ENCODE results near the gene DUSP16. TPM values are rescaled to one million over a fixed set of nuclear protein-coding genes. Genes with fewer than 3 reads are reported as not detected.

Gene DUSP16
- total RNA-seq, 1 donor from 2014 or later = 26.1 TPM

DNA sequence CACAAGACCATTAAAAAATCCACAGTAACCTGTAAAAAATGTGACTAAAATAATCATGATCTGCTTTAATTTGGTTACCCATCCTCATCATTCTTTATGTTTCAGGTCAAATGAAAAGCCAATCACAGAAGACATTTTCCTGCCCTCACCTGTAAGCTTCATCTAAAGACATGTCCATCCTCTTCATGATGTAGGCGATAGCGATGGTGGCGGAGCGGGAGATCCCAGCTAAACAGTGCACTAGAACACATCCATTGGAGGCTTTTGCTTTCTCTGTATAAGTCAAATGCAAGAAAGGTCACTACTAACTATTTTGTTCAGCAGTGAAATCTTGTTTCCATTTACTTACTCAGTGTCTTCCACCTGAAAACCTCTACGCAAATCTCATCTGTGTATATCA is 82.6 kb downstream of the DUSP16 start:
- Mint-ChIP-seq H3K36me3 (peaks cover 25% of the 10 kb centered on the region), H3K9me3 (no peaks in the 10 kb centered on the region), H3K4me1 (no peaks in the 10 kb centered on the region), H3K27ac (no peak overlapping the region), H3K4me3 (no peak overlapping the region), H3K27me3 (ENCODE audit: insufficient read depth, low read depth) (peaks cover 2% of the 10 kb centered on the region)
- H3K9me3 ChIP-seq (ENCODE audit: low read depth) = no peaks in the 10 kb centered on the region
- no peak overlapping the region for H2AFZ ChIP-seq (replicated peaks)
- peaks cover 3% of the 10 kb centered on the region for H3K4me1 ChIP-seq
- H3F3A ChIP-seq (ENCODE audit: low read depth) = peaks cover 3% of the 10 kb centered on the region
- TF ChIP-seq EZH2 (IDR thresholded peaks at IDR 0.05) (no peak), EZH2phosphoT487 (IDR thresholded peaks at IDR 0.05) (no peak)
- TF ChIP-seq, protein P1, sequence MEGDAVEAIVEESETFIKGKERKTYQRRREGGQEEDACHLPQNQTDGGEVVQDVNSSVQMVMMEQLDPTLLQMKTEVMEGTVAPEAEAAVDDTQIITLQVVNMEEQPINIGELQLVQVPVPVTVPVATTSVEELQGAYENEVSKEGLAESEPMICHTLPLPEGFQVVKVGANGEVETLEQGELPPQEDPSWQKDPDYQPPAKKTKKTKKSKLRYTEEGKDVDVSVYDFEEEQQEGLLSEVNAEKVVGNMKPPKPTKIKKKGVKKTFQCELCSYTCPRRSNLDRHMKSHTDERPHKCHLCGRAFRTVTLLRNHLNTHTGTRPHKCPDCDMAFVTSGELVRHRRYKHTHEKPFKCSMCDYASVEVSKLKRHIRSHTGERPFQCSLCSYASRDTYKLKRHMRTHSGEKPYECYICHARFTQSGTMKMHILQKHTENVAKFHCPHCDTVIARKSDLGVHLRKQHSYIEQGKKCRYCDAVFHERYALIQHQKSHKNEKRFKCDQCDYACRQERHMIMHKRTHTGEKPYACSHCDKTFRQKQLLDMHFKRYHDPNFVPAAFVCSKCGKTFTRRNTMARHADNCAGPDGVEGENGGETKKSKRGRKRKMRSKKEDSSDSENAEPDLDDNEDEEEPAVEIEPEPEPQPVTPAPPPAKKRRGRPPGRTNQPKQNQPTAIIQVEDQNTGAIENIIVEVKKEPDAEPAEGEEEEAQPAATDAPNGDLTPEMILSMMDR (IDR thresholded peaks at IDR 0.05) = no peak
- H3K27me3 ChIP-seq = no peaks in the 10 kb centered on the region
- DNase-seq (ENCODE audit: low spot score) = no peak
- no peak overlapping the region for H3K4me2 ChIP-seq
- no peak overlapping the region for H3K4me3 ChIP-seq
- no peak overlapping the region for H3K27ac ChIP-seq
- H3K79me2 ChIP-seq (ENCODE audit: low read depth) = no peaks in the 10 kb centered on the region
- H3K36me3 ChIP-seq = no peaks in the 10 kb centered on the region
- no peaks in the 10 kb centered on the region for H4K20me1 ChIP-seq (ENCODE audit: low read depth)
- H3K9ac ChIP-seq = no peak overlapping the region

DNA sequence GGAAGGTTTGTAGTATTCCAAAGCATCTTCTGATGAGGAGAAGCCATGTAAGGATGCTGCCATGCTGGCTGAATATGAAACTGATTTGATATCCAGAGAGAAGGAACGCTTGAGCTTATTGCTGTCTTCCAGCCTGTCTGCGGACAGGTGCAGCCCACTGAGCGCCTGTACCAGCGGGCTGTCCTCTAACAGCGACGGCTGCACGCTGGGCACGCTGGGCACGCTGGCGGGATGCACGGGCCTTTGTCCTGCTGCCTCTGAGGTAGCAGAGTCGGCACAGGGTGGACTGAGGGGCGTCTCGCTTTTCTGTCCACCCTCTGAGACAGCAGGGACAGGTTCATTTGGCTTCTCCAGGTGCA is 85.2 kb downstream of the DUSP16 start:
- H3K4me3 ChIP-seq = no peak overlapping the region
- H4K20me1 ChIP-seq (ENCODE audit: low read depth) = no peaks in the 10 kb centered on the region
- no peak overlapping the region for H3K4me2 ChIP-seq
- no peak for DNase-seq (ENCODE audit: low spot score)
- no peaks in the 10 kb centered on the region for H3K27me3 ChIP-seq
- Mint-ChIP-seq H3K4me1 (no peaks in the 10 kb centered on the region), H3K27ac (no peak overlapping the region), H3K27me3 (ENCODE audit: insufficient read depth, low read depth) (peaks cover 2% of the 10 kb centered on the region), H3K36me3 (peaks cover 33% of the 10 kb centered on the region), H3K9me3 (no peaks in the 10 kb centered on the region), H3K4me3 (no peak overlapping the region)
- TF ChIP-seq EZH2 (IDR thresholded peaks at IDR 0.05) (no peak), EZH2phosphoT487 (IDR thresholded peaks at IDR 0.05) (no peak)
- TF ChIP-seq, protein P1 (IDR thresholded peaks at IDR 0.05) = no peak
- no peaks in the 10 kb centered on the region for H3K4me1 ChIP-seq
- peaks cover 3% of the 10 kb centered on the region for H3F3A ChIP-seq (ENCODE audit: low read depth)
- H3K79me2 ChIP-seq (ENCODE audit: low read depth) = no peaks in the 10 kb centered on the region
- no peaks in the 10 kb centered on the region for H3K9me3 ChIP-seq (ENCODE audit: low read depth)
- no peak overlapping the region for H2AFZ ChIP-seq (replicated peaks)
- no peak overlapping the region for H3K27ac ChIP-seq
- no peak overlapping the region for H3K9ac ChIP-seq
- H3K36me3 ChIP-seq = no peaks in the 10 kb centered on the region

DNA sequence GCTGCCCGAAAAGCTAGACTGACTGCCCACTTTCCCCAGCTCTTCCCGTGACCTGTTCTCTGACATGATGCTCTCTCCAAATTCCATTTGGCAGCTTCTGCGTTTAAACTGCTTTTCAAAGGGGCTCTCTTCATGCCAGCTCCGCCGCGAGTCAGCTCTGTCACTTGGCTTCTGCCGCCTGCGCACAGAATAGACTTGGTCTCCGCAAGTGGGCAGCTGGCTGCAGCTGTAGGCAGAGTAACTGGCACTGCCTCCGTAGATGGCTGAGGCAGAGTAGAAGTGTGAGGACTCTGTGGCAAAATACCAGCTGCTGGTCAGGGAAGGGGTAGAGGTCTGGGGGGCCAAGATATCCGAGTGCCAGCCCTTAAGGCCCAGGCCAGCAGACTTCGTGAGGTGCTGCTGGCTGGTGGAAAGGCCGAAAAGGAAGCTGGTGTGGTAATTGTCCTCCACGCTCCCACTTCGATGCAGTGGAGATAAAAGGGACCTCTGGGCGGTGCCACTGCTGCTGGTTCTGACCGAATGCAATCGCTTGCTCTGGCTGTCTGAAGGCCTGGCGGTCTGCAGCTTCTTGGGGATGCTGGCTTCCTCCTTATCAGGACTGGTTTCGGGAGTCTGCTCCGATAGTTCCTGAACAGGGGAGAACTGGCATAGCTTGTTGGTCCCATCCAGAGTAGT is 85.7 kb downstream of the DUSP16 start:
- H3K27ac ChIP-seq = no peak overlapping the region
- H3K4me2 ChIP-seq = no peak overlapping the region
- Mint-ChIP-seq H3K9me3 (no peaks in the 10 kb centered on the region), H3K4me1 (no peaks in the 10 kb centered on the region), H3K27me3 (ENCODE audit: insufficient read depth, low read depth) (peaks cover 2% of the 10 kb centered on the region), H3K4me3 (no peak overlapping the region), H3K27ac (no peak overlapping the region), H3K36me3 (peaks cover 31% of the 10 kb centered on the region)
- no peak overlapping the region for H3K4me3 ChIP-seq
- H3F3A ChIP-seq (ENCODE audit: low read depth) = peaks cover 3% of the 10 kb centered on the region
- no peaks in the 10 kb centered on the region for H3K9me3 ChIP-seq (ENCODE audit: low read depth)
- DNase-seq (ENCODE audit: low spot score) = no peak
- TF ChIP-seq EZH2phosphoT487 (IDR thresholded peaks at IDR 0.05) = no peak
- no peak for TF ChIP-seq EZH2 (IDR thresholded peaks at IDR 0.05)
- TF ChIP-seq, protein P1 (IDR thresholded peaks at IDR 0.05) = no peak
- H2AFZ ChIP-seq (replicated peaks) = no peak overlapping the region
- no peaks in the 10 kb centered on the region for H4K20me1 ChIP-seq (ENCODE audit: low read depth)
- no peaks in the 10 kb centered on the region for H3K79me2 ChIP-seq (ENCODE audit: low read depth)
- H3K9ac ChIP-seq = no peak overlapping the region
- no peaks in the 10 kb centered on the region for H3K36me3 ChIP-seq
- H3K4me1 ChIP-seq = no peaks in the 10 kb centered on the region
- no peaks in the 10 kb centered on the region for H3K27me3 ChIP-seq

All from neural progenitor cell (in vitro differentiated cells).